GM19239 (cell line): Measurements from ENCODE around the gene SOX30.

Source experiments
- DNase-seq: peaks from one replicate; pipeline ENCODE4 v3.0.0; 2011; ENCODE audit warnings: low spot score; ENCODE audit not compliant: insufficient read length
- FAIRE-seq: peaks from 2 replicates; lab custom pipeline; 2011; peaks lifted over from hg19 to GRCh38; lab: Jason Lieb, UNC

The SOX30 gene

DNA sequence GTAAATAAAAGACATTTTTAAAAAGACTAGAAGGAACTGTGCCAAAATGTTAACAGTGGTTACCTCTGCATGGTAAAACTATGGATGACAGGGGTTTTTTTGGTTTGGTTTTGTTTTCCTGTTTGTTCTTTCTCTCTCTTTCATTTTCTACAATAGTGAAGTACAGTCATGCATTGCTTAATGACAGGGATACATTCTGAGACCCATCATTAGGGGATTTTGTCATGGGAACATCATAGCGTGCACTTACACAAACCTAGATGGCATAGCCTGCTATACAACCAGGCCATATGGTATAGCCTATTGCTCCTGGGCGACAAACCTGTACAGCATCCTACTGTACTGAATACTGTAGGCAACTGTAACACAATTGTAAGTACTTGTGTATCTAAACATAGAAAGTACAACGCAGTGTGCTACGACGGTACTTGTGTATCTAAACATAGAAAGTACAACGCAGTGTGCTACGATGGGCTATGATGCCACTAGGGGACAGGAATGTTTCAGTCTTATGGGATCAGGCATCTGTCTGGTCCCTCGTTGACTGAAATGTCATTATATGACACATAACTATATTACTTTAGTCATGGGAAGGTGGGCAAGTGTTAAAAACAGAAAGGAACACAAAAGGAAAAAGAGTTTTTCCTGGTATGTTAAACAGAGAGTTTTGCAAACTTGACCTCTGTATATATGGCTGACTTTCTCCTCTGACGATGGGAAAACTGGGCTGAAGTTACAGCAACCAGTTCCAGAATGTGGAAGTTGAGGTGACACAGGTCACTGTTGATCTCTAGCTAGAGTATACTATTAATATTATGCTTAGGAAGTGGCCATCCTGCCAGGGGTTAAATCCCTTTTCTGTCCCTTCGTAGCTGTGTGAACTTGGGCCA is 69.3 kb downstream of the SOX30 start:
- DNase-seq (no peak), FAIRE-seq (peak; percentile 62)

DNA sequence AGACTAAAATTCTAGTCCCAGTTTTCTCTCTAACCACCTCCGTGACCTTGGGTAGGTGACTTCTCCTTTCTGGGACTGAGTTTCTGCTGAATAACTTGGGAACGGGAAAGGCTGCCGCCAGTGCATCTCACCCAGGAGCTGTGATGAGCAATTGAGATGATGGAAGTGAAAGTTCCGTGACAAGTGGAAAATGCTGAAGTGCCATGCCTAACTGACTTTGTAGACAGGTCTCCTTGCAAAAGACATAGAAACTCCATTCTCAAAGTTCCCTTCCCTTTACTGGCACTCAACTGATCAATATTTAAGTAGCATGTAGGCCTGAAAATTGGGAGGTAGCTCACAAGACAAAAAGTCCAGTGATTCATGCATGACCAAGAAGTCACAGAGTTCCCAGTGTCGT is 70.3 kb downstream of the SOX30 start:
- DNase-seq (no peak), FAIRE-seq (no peak)

DNA sequence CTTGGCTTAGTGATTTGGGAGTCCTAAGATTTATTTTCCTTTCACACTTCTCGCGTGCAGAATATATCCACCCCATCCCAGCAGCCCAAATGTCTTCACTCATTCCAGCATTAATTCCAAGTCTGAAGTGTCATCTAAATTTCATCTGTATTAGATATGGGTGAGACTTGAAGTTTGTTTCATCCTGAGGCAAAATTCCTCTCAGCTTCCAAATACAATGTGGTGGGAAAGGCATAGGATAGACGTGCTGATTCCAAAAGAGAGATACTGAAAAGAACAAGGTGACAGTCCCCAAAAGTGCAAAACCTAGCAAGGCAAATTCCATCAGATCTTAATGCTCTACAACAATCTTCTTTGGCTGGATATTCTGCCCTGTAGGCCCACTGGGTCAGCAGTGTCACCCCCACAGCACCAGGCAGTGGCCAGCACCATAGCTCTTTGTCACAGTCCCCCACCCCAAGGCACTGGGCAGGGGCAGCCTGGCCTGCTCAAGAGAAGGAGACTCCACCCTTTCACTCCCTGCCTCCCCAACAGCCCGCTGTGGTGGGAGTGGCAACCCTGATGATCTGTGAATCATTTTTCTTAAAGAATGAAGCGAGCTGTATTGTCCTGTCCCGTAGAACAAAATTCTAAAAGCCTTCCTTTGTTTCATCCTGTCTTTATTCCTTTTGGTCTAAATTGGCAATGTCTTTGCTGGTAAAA is 74.0 kb downstream of the SOX30 start:
- DNase-seq: no peak
- FAIRE-seq: no peak

DNA sequence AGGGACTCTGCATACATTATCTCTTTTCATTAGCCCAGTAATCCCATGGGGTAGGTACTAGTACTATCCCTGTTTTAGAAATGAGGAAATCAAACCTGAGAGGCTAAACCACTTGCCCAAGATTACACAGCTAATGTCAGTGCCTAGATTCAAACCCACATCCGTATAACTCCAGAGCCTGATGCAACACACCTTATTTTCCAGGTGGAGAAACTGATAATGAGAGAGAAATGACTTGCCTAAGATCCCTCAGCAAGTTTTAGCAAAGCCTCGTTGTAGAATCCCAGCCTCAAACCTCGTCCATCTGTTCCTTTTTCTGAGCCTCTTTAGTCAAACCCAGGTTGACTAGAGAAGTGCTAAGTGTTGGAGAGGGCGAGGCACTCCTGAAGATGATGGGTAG is 75.6 kb downstream of the SOX30 start:
- FAIRE-seq (no peak), DNase-seq (no peak)
